ENCODE measurements around the gene TERT.

DNA sequence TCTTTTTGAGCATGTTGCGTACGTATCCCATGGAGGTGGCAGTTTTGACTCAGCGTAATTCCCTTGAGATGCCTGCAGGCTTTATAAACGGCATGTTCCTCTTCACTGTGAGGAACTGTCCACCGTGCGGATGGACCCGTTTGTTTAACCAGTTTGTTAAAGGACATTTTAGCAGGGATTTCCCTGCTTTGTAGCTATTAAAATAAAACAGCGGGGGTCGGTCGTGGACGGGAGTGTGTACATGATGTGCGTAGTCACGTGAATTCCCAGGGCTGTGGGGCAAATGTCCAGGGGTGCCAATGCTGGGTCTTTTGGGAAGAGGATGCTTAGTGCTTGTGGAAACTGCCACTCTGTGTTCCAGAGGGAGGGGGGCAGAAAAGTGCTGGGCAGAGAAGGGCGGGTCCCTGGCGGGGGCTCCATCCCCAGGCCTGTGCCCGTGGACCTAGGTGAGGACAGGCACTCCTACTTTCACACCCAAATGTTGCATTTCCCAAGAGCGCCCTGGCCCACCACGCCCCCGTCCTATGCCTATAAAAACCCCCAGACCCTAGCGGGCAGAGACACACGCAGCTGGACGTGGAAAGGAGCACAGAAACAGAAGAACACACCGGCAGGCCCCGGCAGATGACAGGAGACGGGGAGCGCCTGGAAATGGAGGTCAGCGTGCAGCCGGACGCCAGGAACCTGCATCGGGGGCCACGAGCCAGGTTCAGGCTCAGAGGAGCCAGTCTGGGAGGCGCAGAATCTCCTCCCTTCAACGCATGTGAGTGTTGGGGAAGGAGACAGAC, 4.0 kb upstream of the TERT start:
- TF ChIP-seq, protein P1, sequence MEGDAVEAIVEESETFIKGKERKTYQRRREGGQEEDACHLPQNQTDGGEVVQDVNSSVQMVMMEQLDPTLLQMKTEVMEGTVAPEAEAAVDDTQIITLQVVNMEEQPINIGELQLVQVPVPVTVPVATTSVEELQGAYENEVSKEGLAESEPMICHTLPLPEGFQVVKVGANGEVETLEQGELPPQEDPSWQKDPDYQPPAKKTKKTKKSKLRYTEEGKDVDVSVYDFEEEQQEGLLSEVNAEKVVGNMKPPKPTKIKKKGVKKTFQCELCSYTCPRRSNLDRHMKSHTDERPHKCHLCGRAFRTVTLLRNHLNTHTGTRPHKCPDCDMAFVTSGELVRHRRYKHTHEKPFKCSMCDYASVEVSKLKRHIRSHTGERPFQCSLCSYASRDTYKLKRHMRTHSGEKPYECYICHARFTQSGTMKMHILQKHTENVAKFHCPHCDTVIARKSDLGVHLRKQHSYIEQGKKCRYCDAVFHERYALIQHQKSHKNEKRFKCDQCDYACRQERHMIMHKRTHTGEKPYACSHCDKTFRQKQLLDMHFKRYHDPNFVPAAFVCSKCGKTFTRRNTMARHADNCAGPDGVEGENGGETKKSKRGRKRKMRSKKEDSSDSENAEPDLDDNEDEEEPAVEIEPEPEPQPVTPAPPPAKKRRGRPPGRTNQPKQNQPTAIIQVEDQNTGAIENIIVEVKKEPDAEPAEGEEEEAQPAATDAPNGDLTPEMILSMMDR (IDR thresholded peaks at IDR 0.05; ENCODE audit: borderline replicate concordance, extremely low read depth, low read length, poor library complexity, severe bottlenecking) = no peak
- no peak for TF ChIP-seq EZH2 (IDR thresholded peaks at IDR 0.05; ENCODE audit: borderline replicate concordance, low read depth, low read length, severe bottlenecking)
